IPS DF 19.7 (cell line): Measurements from ENCODE around the gene GNPAT.

ENCODE experiments used
- DNase-seq: peaks from one replicate; pipeline ENCODE4 v3.0.0-alpha.2; 2013; ENCODE audit warnings: low read depth, low spot score

GNPAT gene

GRCh38 chr1:231242516-231243198 is 1.6 kb downstream of the GNPAT start:
- DNase-seq: no peak

DNA sequence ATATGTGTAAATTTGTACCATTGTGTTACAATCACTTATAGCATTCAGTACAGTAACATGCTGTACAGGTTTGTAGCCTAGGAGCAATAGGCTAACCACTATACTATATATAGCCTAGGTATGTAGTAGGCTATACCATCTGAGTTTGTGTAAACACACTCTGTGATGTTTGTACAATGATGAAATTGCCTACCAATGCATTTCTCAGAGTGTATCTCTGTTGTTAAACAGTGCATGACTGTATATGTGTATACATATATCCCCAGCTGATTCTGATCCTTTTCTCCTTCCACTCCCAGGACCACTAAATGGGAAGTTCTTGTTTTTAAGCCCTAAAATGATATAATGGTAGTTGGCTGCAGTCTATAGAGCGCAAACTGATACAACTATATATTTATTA is 7.8 kb downstream of the GNPAT start:
- no peak for DNase-seq

DNA sequence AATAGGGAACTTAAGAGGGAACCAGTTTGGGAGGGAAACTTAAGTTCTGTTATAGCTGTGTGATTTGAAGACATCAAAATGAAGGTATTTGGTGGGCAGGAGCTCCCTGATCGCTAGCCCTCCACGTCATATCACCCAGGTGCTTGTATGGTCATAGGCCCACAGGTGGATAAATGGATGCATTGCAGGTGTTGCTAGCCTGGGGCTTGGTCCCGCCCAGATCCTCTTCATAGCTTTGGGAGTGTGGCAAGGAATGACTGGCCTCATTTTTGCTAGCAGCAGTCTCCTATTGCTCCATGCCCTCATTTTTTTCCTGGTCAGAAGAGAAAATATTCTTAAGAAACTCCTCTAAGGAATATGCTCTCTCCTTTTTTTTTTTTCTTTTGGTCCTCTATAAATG is 11.3 kb downstream of the GNPAT start:
- DNase-seq: no peak

DNA sequence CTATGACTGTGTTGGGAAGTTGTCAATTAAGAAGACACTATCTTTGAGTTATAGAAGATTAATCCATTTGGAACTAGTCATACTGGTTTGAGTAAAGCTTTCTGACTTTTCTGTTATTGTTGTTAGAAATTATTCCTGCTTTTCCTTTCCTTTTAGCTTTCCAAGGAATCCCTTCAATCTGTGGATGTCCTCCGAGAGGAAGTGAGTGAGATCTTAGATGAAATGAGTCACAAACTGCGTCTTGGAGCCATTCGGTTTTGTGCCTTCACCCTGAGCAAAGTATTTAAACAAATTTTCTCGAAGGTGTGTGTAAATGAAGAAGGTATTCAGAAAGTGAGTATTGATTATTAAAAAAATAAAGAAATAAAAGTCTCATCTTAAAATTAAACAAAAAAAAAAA is 19.3 kb downstream of the GNPAT start:
- DNase-seq: no peak

DNA sequence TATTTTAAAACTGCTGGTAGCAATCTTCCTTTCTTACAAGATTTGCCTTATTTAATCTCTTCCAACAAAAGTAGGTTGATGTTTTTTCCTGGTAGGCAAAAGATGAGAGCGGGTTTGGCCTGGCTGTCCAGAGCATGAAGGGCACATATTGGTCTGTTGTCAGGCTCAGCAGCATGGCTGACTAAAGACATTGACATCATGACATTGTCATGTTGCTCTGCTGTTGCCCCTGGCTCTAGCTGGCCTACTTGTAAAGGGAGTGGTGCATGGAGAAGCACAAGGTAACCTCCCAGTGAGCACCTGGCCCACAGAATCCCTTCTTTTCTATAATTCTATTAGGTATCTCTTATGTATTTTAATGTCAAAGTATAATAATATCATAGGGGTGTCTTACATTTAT is 23.6 kb downstream of the GNPAT start:
- DNase-seq: no peak

GRCh38 chr1:231265379-231265778 is 24.4 kb downstream of the GNPAT start:
- DNase-seq: no peak

- DNase-seq: no peak
These were observed 25.9 kb downstream of the GNPAT start for GRCh38 chr1:231266811-231267322.

- no peak for DNase-seq
These were observed 31.2 kb downstream of the GNPAT start for GRCh38 chr1:231272173-231272572.

DNA sequence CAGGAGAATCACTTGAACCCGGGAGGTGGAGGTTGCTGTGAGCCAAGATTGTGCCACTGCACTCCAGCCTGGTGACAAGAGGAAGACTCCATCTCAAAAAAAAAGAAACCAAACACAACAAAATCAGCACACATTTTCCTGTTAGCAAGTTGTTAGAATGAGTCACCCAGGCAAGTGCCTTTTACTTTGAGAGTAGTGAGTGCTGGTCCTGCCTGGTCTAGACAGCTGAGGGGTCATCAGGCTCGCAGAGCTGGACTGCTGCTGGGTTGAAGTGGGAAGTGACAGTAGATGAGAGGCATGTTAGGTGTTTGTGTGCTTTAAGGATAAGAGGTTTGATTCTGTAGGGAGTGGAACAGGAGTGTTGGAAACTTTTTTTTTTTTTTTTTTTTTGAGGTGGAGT is 31.9 kb downstream of the GNPAT start:
- DNase-seq: no peak

DNA sequence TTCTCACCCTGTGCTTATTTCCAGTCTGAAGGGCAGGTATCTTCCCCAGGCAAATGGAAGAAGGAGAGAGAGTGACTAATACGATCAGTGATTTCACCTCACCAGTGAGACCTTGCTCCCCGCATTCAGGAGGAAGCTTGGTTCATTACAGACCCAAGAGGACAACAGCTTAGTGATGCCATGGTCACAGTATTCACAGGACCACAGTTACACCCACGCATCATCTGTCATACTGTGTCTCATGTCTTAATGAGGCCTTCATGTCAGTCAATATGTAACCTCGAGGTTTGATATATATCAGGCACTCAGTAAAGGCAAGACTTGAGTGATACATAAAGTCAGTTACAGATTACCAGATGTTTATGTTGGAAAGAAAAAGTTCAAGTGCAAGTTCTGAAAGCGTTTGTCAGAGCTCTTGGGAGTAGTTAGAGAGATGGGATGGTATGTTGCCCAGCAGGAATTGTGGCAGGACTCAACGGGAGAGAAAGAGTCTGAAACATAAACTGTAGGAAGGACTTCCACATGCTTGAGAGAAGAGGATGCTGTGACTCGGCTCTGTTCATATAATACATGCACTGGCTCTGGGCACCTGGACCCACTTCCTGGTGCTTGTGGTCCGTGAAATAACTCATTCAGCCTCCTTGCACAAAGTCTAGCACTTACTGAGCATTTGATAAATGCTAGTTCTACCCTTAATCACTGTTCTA is 33.3 kb downstream of the GNPAT start:
- DNase-seq: no peak

DNA sequence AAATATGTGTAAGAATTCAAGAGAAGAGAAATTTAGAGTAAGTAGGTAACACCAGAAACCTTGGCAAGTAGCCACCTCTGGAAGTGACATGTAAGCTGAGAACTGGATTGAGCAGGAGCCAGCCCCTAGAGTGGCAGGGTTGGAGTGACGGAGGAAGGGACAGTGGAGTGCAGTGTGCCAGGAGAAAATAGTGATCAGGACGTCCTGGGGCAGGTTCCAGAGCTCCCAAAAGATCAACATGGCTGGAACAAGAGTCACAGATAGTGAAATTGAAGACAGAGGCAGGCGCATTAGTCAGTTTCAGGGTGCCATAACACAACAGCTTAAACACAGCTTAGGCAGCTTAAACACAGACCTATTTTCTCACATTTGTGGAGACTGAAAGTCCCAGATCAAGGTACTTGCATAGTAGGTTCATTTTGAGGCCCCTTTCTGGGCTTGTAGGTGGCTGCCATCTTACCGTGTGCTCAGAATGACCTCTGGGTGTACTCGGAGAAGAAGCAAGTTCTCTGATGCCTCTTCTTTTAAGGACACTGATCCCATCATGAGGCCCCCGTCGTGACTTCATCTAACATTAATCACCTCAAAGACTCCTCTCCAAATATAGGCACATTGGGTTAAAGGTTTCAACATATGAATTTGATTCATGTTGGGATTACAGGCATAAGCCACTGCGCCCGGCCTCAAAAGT is 37.2 kb downstream of the GNPAT start:
- DNase-seq: no peak

DNA sequence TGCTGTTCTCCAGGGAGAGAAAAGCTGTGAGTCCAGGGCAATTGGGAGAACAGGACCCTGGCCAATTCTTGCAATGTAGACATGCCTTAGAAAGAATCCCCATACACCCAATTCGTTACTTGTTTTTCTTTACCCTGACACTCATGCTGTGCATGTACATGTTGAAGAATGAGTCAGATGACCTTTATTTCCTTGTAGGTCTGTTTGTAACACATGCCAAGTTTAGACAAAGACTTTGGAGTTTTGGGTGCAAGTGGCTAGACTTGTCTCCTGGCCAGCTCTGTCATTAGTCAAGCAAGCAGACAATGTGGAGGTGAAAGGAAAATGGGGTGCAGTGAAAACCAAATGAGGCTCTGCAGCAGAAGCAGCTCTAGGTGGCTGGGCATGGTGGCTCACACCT is 38.1 kb downstream of the GNPAT start:
- no peak for DNase-seq

- DNase-seq: no peak
These were observed 38.7 kb downstream of the GNPAT start for GRCh38 chr1:231279683-231280082.

DNA sequence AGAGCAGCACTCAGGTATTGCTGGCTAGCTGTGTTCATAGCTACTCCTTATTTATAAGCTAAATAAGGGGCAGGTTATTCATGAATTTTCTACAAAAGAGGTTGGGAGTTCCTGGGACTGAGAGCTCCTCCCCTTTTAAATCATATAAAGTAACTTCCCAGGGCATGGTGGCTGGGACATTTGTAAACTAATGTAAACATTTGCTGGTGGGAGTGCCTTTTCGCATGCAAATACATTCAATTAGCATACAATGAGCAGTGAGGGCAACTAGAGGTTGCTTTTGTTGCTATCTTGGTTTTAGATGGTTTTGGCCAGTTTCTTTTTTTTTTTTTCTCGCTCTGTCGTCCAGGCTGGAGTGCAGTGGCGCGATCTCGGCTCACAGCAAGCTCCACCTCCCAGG is 43.4 kb downstream of the GNPAT start:
- peak; percentile 17 for DNase-seq

DNA sequence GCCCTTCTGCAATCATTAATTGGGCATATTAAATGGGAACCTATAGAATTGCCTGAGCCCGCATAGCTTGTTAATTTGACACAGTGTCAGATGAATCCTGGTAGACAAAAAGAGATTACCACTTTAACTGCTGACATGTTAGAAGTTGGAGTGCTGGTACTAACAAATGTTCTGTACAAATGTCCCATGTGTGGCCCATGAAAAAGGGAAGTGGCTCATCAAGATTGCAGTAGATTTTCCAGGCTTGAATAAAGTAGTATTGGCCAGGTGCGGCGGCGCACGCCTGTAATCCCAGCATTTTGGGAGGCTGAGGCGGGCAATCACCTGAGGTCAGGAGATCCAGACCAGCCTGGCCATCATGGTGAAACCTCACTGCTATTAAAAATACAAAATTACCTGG is 45.6 kb downstream of the GNPAT start:
- no peak for DNase-seq

- DNase-seq: no peak
These were observed 54.9 kb downstream of the GNPAT start for GRCh38 chr1:231295938-231296337.

- no peak for DNase-seq
These were observed 61.0 kb downstream of the GNPAT start for GRCh38 chr1:231301990-231302389.

DNA sequence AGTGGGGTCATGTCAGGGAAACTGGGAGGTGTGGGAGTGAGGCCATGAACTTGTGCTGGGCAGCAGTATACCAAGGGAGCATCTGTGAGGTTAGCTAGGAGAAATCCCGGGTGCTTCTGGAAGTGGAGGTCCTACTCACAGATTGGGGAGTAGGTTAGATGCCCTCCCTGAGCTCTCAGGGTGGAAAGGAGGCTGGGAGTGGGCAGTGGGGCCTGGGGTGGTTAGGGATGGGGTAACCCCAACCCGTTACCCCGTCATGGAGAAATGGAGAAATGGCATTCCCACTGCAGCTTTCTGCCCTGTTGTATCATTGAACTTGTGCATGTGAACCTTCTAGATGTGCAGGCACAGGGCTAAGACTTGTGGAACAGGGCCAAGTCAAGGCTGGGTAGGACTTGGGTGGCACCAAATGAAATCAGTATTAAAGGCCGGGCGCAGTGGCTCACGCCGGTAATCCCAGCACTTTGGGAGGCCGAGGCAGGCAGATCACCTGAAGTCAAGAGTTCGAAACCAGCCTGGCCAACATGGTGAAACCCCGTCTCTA is 69.5 kb downstream of the GNPAT start:
- no peak for DNase-seq

DNA sequence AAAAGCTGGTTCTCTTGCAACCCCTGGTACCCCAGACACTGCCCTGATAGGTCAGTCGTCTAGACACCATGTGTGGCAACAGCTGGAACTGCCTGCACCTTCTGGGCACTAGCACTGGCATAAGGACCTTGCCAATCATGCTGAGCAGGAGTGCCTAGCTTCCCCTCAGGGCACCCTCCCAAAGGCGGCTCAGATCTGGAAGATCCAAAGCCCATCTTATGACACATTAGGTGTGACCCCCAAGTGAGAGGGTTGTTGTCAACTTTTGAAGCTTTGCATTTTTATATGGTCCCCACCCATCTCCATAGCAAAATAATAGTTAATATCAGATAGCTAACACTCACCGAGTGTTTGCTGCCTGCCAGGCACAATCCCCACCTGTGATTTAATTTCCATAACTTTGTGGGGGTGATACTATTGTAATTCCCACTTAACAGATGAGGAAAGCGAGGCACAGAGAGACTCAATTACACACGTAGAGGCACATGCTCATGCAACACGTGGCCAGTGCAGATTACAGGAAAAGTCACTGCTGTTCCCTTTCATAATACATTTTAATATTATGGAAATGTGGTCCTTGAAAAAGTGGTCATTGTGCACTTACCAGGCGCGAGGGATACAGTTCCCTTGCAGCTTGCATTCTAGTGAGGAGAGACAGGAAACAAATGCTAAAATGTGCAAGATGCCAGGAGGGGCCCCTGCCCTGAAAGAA is 70.9 kb downstream of the GNPAT start:
- no peak for DNase-seq

DNA sequence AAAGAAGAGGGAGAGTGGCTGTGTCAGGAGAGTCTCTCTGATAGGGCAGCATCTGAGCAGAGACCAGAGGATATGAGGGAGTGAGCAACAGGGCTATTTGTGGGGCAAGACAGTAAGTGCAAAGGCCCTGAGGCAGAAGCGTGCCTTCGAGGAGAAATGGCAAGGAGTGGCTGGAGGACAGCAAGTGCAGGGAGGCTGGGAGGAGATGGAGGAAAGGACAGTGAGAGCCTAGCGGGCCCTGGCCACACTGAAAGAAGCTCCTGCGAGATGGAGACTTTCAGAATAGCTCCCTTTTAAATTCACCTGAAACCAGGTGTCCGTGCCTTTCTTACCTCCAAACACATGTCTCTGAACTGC is 71.4 kb downstream of the GNPAT start:
- no peak for DNase-seq

- no peak for DNase-seq
These were observed 72.6 kb downstream of the GNPAT start for GRCh38 chr1:231313661-231314060.

DNA sequence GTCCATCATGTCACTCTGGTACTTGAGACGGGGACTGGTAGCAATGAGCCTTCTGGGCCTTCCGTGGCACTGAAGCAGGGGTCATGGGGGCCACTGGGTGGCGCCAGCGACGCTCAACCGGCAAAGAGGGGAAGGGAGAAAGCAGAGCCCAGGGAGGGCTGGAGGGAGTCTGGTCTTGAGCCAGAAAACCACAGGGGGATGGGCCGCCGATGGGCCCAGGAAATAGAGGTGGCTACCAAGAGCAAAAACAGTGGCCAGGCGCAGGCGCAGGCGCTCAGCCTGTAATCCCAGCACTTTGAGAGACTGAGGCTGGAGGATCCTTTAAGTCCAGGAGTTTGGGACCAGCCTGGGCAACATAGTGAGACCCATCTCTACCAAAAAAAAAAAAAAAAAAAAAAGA is 74.9 kb downstream of the GNPAT start:
- peak; percentile 50 for DNase-seq
